ENCODE data around the gene POLR2C.

The POLR2C gene

GRCh38 chr16:57517397-57518367 lies 55.2 kb downstream of the POLR2C start:
- in situ Hi-C loops (cut with MboI; ENCODE audit: low sequenced_read_pairs): no loop called here

- in situ Hi-C loops (cut with MboI; ENCODE audit: low sequenced_read_pairs): no loop called here
Measured at GRCh38 chr16:57518520-57518919, 56.0 kb downstream of the POLR2C start.

GRCh38 chr16:57518922-57519321 lies 56.4 kb downstream of the POLR2C start:
- in situ Hi-C loops (cut with MboI; ENCODE audit: low sequenced_read_pairs): no loop called here

GRCh38 chr16:57519796-57520360 lies 57.4 kb downstream of the POLR2C start:
- in situ Hi-C loops (cut with MboI; ENCODE audit: low sequenced_read_pairs): no loop called here

Data from HL-60/S4 treated with retinoic acid at 250 ng/mL for 4 days and 3 days (cell line).